ENCODE results near the gene THAP5.
"Not testable (repeated sequence)": the region's sequence is repeated elsewhere in the genome, so short reads cannot be mapped to it uniquely, and the experiment has no call there.

THAP5 gene

DNA sequence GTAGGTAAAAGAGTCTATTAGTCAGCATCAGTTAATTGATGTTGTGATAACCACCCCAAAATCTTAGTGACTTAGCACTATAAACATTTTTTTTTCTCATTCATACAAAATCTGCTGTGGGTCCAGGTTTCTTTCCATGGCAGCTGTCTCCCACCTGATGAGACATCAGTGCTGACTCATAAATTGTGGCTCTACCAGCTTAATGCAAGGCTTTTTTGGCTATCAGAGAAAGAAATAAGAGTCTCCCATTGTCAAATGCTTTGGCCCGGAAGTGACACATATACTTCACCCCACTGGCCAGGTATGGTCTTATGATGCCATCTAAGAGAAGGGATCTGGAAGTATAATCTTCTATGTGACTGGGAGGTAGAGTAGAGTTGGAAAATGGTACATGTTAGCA is 14.7 kb upstream of the THAP5 start:
- DNase-seq (ENCODE audit: low spot score), result no peak

DNA sequence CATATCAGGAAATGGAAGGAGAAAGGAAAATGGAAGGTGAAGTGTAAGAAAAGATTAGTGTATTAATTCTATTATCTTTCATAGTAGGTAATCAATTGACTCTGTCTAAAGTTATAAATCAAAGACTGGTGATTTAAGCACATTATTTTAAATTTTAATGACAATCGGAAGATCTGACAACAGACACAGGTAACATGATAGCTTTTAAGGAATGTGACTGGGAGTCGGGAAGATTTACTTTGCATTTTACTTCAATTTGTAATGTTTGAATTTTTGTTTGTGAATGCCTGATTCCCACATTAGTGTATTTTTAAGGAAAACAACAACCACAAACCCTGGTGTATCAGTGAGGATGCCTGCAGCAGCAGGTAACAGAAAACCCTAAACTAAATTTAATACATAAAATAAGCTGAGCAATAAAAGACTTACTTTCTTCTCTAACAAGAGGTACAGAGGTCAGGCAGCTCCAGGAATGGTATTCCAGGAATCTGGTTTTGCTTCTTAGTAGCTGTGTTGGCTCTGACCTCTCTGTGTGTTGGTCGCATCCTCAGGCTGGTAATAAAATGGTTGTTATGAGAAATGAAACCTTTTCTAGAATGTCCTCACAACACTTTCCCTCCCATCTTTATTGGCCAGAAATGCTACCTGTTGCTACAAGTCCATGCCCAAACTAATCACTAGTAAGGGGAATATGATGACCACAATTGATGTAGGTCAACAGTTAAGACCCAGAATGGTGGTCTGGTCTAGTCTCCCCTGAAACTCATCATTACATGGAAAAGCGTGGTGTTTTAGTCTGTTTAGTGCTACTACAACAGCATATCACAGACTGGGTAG is 12.4 kb upstream of the THAP5 start:
- peak; percentile 63 for DNase-seq (ENCODE audit: low spot score)

DNA sequence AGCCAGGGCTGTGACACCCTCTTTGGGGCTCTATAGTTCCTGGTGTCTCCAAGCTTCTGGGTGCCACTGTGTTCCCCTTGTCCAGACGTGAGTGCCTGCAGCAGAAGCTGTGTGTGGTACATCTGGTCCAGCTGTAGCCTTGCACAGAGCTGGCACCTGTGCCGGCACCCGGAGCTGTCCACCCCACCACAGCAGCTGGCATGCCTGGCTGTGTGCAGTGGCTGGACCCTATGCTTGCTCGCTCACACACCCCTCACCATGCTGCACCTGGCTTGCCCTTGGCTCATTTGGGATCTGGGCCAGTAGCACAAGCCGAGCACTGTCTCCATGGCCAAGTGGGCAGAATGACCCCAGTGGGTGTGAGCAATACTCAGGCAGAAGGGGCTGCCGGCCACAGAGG is 10.8 kb upstream of the THAP5 start:
- no peak for DNase-seq (ENCODE audit: low spot score)

DNA sequence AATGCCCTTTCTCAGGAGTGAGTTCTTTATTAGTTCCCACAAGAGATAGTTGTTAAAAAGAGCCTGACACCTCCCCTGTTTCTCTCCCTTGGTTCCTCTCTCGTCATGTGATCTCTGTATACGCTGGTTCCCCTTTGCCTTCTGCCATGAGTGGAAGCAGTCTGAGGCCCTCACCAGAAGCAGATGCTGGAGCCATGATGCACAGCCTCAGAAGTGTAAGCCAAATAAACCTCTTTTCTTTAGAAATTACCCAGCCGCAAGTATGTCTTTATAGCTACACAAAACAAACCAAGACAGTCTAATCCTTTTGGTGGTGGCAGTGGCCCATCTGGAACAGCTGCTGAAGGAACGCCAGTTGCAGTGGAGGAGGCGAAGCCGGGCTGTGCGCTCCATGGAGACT is 9.4 kb upstream of the THAP5 start:
- DNase-seq (ENCODE audit: low spot score), result no peak

DNA sequence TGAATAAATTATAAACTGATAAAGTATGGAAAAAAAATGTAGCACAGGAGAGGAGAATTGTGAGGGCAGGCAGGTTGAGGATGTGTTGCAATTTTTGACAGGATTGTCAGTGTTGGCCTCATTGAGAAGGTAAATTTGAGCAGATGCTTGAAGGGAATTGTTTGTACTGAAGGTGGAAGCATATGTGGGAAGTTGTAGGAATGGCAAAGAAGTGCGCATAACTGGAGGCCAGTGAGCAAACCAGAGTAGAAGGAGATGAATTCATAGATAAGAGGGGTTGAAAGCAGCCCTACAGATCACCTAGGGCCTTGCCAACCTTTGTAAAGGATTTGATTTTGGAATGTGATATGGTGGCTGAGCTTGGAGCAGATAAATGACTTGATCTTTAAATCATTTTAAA is 6.6 kb upstream of the THAP5 start:
- DNase-seq (ENCODE audit: low spot score), result no peak

DNA sequence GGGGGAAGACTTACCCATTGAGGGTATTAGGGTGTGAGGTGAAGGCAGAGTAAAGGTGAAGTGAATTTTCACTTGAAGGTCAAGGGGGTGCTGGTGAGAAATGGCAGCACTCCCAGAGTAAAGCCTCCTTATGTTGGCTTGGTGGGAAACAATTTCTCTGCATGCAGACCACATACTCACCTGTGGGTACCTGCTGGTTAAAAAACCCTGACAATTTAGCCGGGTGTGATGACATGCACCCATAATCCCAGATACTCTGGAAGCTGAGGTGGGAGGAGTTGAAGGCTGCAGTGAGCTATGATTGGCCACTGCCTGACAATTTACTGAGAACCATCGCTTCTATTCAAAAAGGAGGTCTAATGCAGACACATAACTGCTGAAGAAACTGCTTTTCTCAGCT is 5.7 kb upstream of the THAP5 start:
- DNase-seq (ENCODE audit: low spot score), result no peak

DNA sequence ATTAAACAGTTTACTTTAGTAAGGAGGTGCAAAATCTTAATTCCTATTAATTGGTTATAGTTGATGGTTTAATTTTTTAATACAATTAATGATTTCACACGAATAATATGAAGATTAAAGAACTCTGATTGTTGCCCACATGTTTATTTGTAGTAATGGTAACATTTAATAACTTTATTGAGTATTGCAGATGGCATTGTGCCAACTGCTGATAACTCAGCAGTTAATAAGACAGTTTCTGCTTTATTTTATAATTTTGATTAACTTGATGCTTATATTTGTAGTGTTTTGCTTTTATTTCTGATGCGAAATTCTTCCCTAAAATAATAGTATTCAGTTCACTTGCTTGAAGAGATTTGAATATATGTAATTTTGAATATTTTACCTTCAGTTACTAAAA is 3.0 kb upstream of the THAP5 start:
- DNase-seq (ENCODE audit: low spot score), result no peak

DNA sequence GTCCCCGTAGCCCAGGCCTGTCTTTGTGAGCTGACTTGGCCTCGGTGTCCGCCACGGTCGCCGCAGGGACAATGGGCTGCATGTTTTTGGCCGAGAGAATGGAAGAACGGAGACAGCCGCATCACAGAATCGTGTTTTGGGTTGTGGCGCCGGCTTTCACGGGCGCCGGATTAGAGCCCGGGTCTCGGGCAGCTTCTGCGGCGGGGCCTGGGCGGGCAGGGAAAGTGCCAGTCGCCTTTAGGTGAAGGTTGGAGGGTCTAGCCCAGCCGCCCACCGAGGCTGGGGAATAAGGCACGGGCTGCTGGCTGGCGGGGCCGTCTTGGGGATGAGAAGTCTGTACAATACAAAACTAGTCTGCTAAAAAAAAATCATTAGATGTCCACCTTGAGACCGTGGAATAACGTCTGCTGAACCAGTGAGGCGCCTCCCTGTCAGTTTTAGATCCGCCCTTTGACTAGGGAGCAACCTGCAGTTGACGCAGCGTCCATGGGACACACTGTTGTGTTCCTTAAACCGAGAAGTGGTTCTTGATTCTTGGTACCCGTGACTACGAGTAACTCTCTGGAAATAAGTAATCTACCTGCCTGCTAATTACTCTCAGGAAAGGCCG is 745 bp upstream of the THAP5 start:
- peak; percentile 75 for DNase-seq (ENCODE audit: low spot score)

DNA sequence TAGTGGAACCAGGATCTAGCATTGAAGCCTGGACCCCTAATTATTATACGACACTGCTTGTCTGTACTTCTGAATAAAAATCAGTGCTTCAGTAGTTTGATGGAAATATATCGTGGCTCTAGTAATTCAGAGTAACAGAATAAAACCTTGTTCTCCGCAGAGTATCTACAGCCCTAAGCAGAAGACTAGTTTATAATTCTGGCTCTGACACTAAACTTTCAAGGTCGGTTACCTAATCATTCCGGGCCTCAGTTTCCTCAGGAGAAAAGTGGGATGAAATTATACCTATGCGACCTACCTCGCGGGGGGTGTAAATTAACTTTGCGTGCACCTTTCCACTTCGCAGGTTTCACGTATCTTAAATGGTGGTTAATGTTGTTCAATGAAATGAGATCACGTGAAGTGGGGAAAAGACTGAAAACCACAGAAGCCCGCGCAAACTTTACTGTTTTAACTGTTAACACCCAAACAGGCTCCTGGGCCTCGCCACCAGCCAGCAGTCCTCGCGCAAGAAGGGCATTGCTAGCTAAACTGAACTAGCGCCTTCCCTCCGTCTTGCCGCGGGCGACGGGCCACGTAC is 615 bp downstream of the THAP5 start:
- no peak for DNase-seq (ENCODE audit: low spot score)

DNA sequence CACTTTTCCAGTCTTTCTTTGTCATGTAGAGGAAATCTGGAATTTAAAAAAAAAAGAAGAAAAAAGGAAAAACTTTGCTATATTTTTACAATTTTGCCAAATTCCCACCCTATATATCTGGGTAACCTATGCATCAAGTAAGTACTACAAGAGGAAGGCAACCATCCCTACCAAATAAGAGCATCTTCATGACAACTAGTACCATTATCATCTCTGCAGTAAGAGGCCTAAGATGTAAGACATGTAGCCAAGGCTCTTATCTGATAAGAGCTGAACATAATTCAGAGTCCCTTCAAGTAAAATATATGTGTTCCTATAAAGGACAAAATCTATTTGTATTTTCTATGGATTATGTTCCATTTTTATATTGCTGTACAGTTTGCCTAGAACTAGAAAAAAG is 3.5 kb downstream of the THAP5 start:
- DNase-seq (ENCODE audit: low spot score), result no peak

DNA sequence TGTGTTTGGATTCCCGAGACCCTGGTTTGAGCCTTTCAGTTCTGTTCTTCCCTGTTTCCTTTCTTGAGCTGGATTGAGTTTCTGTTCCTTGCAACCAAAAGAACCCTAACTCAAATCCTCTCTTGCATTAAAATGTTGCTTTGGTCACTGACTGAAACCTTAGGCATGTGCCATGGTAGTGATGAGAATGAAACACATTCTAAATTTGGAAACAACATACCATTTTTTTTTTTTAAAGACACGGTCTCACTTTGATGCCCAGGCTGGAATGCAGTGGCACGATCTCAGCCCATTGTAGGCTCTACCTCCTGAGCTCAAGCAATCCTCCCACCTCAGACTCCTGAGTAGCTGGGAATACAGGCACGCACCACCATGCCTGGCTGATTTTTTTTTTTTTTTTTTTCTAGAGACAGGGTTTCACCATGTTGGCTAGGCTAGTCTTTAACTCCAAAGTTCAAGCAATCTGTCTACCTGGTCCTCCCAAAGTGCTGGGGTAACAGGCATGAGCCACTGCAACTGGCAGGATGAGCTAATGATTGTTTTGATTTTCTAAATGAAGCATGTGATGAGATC is 8.4 kb downstream of the THAP5 start:
- DNase-seq (ENCODE audit: low spot score), result no peak

DNA sequence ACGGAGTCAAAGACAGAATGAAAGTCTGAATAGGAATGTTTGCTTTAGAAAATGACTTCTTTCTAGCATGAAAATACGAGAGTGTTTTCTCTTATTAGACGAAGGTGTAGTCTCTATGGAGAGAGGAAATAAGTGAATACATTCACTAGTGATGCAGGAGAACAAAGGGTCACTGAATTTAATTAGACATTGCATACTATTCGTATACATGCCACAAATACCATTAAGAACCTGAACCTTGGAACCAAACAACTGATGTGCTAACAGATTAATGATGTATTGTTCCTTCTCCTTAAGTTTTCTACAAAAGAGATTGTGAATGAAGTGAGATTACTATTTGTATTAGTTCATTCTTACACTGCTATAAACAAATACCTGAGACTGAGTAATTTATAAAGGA is 10.3 kb downstream of the THAP5 start:
- no peak for DNase-seq (ENCODE audit: low spot score)

DNA sequence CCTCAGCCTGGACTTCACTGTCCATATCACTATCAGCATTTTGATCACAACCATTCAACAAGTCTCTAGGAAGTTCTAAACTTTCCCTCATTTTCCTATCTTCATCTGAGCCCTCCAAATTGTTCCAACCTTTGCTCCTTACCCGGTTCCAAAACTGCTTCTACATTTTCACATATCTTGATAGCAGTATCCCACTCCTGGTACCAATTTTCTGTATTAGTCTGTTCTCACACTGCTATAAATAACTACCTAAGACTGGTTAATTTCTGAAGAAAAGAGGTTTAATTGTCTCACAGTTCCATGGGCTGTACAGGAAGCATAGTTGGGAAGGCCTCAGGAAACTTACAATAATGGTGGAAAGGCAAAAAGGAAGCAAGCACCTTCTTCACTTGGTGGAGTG is 11.9 kb downstream of the THAP5 start:
- no peak for DNase-seq (ENCODE audit: low spot score)

DNA sequence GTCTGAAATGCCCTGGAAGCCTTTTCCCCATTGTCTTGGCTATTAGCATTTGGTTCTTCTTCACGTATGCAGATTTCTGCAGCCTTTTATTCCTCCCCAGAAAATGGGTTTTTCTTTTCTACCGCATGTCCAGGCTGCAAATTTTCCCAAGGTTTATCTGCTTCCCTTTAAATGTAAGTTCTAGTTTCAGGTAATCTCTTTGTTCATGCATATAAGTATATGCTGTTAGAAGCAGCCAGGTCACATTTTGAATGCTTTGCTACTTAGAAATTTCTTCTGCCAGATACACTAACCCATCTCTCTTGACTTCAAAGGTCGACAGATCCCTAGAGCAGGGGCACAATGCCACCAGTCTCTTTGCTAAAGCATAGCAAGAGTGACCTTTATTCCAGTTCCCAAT is 12.3 kb downstream of the THAP5 start:
- no peak for DNase-seq (ENCODE audit: low spot score)

DNA sequence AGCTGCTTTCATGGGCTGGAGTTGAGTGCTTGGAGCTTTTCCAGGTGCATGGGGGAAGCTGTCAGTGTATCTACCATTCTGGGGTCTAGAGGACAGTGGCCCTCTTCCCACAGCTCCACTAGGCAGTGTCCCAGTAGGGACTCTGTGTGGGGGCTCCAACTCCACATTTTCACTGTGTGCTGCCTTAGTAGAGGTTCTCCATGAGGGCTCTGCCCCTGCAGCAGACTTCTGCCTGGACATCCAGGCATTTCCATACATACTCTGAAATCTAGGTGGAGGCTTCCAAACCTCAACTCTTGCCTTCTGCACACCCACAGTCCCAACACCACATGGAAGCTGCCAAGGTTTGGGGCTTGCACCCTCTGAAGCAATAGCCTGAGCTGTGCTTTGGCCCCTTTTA is 12.8 kb downstream of the THAP5 start:
- not testable (repeated sequence) for DNase-seq (ENCODE audit: low spot score)

DNA sequence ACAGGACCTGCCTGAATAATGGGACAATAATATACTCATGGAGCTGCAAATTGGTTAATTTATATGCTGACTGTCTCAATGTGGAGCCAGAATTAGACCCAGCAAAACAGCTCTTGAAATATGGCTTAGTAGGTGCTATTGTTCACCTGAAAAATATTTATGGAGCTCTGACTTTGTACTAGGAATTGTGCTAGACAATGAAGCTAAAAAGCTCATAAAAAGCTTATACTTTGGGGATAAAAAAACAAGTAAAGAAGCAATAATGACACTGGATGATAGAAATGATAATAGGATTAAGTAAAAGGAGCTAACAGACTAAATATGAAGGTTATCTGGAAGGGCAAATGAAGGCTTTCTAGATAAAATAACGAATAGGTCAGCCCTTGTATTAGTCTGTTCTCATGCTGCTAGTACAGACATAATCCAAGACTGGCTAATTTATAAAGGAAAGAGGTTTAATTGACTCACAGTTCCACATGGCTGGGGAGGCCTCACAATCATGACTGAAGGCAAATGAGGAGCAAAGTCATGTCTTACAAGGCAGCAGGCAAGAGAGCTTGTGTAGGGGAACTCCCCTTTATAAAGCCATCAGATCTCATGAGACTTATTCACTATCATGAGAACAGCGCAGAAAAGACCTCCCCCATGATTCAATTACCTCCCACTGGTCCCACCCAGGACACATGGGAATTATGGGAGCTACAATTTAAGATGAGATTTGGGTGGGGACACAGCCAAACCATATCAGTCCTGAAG is 21.2 kb downstream of the THAP5 start:
- not testable (repeated sequence) for DNase-seq (ENCODE audit: low spot score)

DNA sequence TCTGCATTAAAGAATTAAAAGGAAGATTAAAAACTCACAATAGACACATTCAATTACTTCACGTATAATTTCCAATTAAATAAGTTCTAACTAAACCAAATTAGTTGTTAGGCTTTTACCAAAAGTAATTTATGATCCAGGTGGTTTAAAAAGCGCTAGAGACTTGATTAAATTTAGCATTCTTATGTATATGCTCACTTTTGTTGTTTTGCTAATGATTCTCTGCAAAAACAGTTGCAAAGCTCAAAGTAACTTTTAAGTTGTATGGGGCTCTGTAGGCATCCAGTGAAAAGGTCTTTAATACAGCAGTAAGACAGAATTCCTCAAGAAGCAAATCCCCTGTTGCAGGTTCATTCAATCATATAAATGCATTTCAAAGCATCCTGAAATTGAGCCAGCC is 28.0 kb downstream of the THAP5 start:
- no peak for DNase-seq (ENCODE audit: low spot score)

DNA sequence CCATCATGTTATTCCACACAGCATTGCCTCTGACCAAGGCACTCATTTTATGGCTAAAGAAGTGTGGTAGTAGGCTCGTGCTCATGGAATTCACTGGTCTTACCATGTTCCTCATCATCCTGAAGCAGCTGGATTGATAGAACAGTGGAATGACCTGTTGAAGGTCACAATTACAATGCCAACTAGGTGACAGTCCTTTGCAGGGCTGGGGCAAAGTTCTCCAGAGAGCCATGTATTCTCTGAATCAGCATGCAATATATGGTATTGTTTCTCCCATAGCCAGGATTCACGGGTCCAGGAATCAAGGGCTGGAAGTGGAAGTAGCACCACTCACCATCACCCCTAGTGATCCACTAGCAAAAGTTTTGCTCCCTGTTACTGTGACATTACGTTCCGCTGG is 30.8 kb downstream of the THAP5 start:
- DNase-seq (ENCODE audit: low spot score), result not testable (repeated sequence)

DNA sequence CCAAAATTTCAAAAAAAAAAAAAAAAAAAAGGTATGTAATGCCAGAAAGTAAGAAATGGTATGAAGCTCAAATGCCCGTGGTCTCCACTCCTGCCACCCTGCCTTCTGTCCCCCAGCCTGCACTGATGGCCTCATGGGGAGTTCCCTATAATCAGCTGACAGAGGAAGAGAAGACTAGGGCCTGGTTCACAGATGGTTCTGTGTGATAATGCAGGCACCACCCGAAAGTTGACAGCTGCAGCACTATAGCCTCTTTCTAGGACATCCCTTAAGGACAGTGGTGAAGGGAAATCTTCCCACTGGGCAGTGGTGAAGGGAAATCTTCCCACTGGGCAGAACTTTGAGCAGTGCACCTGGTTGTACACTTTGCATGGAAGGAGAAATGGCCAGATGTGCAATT is 31.3 kb downstream of the THAP5 start:
- not testable (repeated sequence) for DNase-seq (ENCODE audit: low spot score)

DNA sequence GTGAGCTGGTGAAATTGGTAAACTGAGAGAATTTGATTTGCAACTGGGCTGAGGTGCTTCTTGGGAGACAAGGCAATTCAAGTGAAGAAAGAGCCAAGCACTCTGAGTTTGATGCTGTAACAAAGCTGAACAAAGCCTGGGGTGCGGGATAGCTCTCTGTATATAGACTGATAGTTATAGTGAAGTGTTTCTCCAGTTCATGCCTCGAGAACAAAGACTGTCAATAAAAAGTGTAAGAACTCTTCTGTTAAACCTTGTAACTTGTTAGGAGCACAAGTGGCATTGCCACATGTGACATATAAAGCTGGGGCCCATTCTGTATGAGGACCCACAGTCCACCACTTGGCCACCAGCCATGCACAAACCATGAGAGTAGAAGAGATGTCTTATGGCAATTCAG is 32.3 kb downstream of the THAP5 start:
- no peak for DNase-seq (ENCODE audit: low spot score)

DNA sequence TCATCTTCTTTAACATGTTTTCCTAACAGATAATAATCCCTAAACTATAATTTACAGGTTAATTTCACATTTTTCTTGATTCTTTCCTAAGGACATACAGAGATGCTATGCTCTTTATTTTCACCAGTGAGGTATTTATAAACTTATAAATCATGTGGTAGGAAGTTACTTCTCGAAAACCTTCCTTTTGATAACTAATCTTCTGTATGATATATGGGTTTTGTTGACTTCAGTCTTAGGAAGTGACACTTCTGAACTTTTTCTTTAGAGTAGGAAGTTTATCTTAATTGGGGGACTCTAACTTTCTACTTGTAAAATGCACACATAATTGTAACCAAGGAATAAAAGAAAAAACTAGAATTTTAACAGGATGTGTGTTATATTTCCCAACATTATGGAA is 33.8 kb downstream of the THAP5 start:
- DNase-seq (ENCODE audit: low spot score), result no peak

DNA sequence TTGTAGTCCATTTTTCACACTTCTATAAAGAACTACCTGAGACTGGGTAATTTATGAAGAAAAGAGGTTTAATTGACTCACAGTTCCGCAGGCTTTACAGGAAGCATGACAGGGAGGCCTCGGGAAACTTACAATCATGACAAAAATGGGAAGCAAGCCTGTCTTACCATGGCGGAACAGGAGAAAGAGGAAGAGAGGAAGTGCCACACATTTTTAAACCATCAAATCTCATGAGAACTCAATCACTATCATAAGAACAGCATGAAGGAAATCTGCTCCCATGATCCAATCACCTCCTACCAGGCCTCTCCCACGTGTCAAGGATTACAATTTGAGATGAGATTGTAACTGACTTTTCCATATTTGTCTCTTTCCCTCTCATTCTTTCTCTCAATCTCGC is 34.2 kb downstream of the THAP5 start:
- DNase-seq (ENCODE audit: low spot score), result no peak

DNA sequence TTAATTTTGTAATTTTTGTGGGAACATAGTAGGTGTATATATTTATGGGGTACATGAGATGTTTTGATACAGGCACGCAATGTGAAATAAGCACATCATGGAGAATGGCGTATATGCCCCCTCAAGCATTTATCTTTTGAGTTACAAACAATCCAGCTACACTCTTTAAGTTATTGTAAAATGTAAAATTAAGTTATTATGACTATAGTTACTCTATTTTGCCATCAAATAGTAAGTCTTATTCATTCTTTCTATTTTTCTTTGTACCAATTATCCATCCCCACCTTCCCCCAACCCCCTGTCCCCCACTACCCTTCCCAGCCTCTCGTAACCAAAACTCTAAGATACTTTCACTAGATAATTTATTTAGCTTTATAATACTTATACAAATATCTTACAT is 35.8 kb downstream of the THAP5 start:
- DNase-seq (ENCODE audit: low spot score), result no peak

Measured in LoVo (cell line).